ENCODE data around the gene UBE2R2. TPM values are rescaled to one million over a fixed set of nuclear protein-coding genes. Genes with fewer than 3 reads are reported as not detected.

UBE2R2 gene
- total and polyA plus RNA-seq, 2 of the 4 experiments (the other 2 are of a cell fraction), result 12.7 to 24.8 TPM

- dilution Hi-C loops (cut with HindIII; ENCODE audit: low sequenced_read_pairs, unreplicated experiment), result no loop called here
- H4K20me1 ChIP-seq (ENCODE audit: insufficient read depth, low read length), result no peaks in the 10 kb centered on the region
- intact Hi-C loops (cut with micrococcal nuclease), result no loop called here
- peaks cover 7% of the 10 kb centered on the region for H3K9me1 ChIP-seq (ENCODE audit: insufficient read depth, low read length)
- no peak within 1 kb of the TSS for H3K27ac ChIP-seq (ENCODE audit: insufficient read depth, low read length)
- TF ChIP-seq ELK1 (IDR thresholded peaks at IDR 0.05; ENCODE audit: borderline replicate concordance, low read depth, low read length), result no peak
- TF ChIP-seq, protein P1, sequence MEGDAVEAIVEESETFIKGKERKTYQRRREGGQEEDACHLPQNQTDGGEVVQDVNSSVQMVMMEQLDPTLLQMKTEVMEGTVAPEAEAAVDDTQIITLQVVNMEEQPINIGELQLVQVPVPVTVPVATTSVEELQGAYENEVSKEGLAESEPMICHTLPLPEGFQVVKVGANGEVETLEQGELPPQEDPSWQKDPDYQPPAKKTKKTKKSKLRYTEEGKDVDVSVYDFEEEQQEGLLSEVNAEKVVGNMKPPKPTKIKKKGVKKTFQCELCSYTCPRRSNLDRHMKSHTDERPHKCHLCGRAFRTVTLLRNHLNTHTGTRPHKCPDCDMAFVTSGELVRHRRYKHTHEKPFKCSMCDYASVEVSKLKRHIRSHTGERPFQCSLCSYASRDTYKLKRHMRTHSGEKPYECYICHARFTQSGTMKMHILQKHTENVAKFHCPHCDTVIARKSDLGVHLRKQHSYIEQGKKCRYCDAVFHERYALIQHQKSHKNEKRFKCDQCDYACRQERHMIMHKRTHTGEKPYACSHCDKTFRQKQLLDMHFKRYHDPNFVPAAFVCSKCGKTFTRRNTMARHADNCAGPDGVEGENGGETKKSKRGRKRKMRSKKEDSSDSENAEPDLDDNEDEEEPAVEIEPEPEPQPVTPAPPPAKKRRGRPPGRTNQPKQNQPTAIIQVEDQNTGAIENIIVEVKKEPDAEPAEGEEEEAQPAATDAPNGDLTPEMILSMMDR (conservative IDR thresholded peaks at IDR 0.05; ENCODE audit: low read depth, low read length), result no peak
- TF ChIP-seq RFX5 (IDR thresholded peaks at IDR 0.05; ENCODE audit: low read depth, low read length), result no peak
- no peak for TF ChIP-seq MAFK (IDR thresholded peaks at IDR 0.05; ENCODE audit: low read depth, low read length)
- TF ChIP-seq CHD1 (IDR thresholded peaks at IDR 0.05; ENCODE audit: low read depth, low read length), result no peak
- no peak for TF ChIP-seq CEBPB (IDR thresholded peaks at IDR 0.05; ENCODE audit: low read depth, low read length)
- no peak for TF ChIP-seq FOS (IDR thresholded peaks at IDR 0.05; ENCODE audit: low read depth, low read length)
- TF ChIP-seq BHLHE40 (IDR thresholded peaks at IDR 0.05; ENCODE audit: low read depth, low read length), result no peak
- no peak for TF ChIP-seq RAD21 (IDR thresholded peaks at IDR 0.05; ENCODE audit: low read length)
- no peak for TF ChIP-seq NFE2L2 (IDR thresholded peaks at IDR 0.05; ENCODE audit: low read depth, low read length)
- no peak for TF ChIP-seq SMC3 (IDR thresholded peaks at IDR 0.05; ENCODE audit: low read depth, low read length)
- no peak for TF ChIP-seq USF2 (IDR thresholded peaks at IDR 0.05; ENCODE audit: low read depth, low read length)
- TF ChIP-seq POLR2A (IDR thresholded peaks at IDR 0.05; ENCODE audit: low read depth, low read length), result no peak
- no peak for TF ChIP-seq RCOR1 (IDR thresholded peaks at IDR 0.05; ENCODE audit: insufficient replicate concordance, low read length)
- no peak for TF ChIP-seq MAZ (IDR thresholded peaks at IDR 0.05; ENCODE audit: borderline replicate concordance, low read depth, low read length)
- no peak within 1 kb of the TSS for H3K9ac ChIP-seq (ENCODE audit: low read depth, low read length)
- 83% methylated on average over 1 of the region's 4 CpGs; no CpG with 5 or more reads in 1 of the 2 experiments for WGBS, 2 experiments (ENCODE audit: extremely low coverage in 2 of 2, insufficient read length in 1 of 2)
- no peaks in the 10 kb centered on the region for H3K79me1 ChIP-seq (ENCODE audit: low read depth in 1 of 2, low read length in 2 of 2)
- no peak within 1 kb of the TSS for H2AK9ac ChIP-seq (replicated peaks; ENCODE audit: low read depth, low read length, poor library complexity)
- H4K8ac ChIP-seq (ENCODE audit: low read depth in 2 of 2, low read length in 2 of 2), result no peak within 1 kb of the TSS
- no TSS peak for BruUV-seq (replicated peaks)
- H3K18ac ChIP-seq (ENCODE audit: low read depth, low read length), result no peak within 1 kb of the TSS
- H4K91ac ChIP-seq (ENCODE audit: insufficient read depth, low read depth, low read length), result no peak within 1 kb of the TSS
- H3K36me3 ChIP-seq (ENCODE audit: control insufficient read depth, insufficient read depth, low read length), result no peaks in the 10 kb centered on the region
- no peak for ATAC-seq (ENCODE audit: low read depth)
- no peak within 1 kb of the TSS for H2BK120ac ChIP-seq (ENCODE audit: low read depth, low read length)
- H3K4me3 ChIP-seq (ENCODE audit: insufficient read depth, low read depth, low read length), result no peak within 1 kb of the TSS
- ChIA-PET POLR2A (ENCODE audit: unreplicated experiment) (no interaction called here), CTCF (no interaction called here)
- H3K27me3 ChIP-seq (ENCODE audit: control insufficient read depth, insufficient read depth, low read length), result peaks cover 22% of the 10 kb centered on the region
- no peak within 1 kb of the TSS for H2BK20ac ChIP-seq (ENCODE audit: low read depth, low read length)
- H3K56ac ChIP-seq (ENCODE audit: extremely low read depth, insufficient read depth, low read length), result no peak within 1 kb of the TSS
- H4K5ac ChIP-seq (ENCODE audit: low read depth, low read length), result no peak within 1 kb of the TSS
- H2BK5ac ChIP-seq (ENCODE audit: low read depth, low read length, poor library complexity, severe bottlenecking), result no peak within 1 kb of the TSS
- H2AFZ ChIP-seq (replicated peaks; ENCODE audit: low read length, poor library complexity), result no peak within 1 kb of the TSS
- no peak within 1 kb of the TSS for H3K4me2 ChIP-seq (ENCODE audit: low read depth, low read length)
- H3K4ac ChIP-seq (ENCODE audit: low read depth, low read length), result no peak within 1 kb of the TSS
- no peak for DNase-seq
- no peak within 1 kb of the TSS for H3K23ac ChIP-seq (ENCODE audit: low read depth, low read length)
- H2BK15ac ChIP-seq (ENCODE audit: low read depth, low read length), result no peak within 1 kb of the TSS
- H2AK5ac ChIP-seq (ENCODE audit: low read depth, low read length), result no peak within 1 kb of the TSS
- peaks cover 4% of the 10 kb centered on the region; the same call in 1 of the 2 replicates for H3K4me1 ChIP-seq (ENCODE audit: control insufficient read depth, insufficient read depth, low read length)
- H3K9me3 ChIP-seq (ENCODE audit: control insufficient read depth, insufficient read depth, low read length), result peaks cover 6% of the 10 kb centered on the region
- H3K14ac ChIP-seq (replicated peaks; ENCODE audit: low read depth, low read length), result no peak within 1 kb of the TSS; the same call in 1 of the 2 replicates
- in situ Hi-C loops (cut with MboI; ENCODE audit: low sequenced_read_pairs), result no loop called here
These were observed 21.7 kb upstream of the UBE2R2 start, which contains the start of gene PRSS3 for GRCh38 chr9:33795281-33795680. Gene PRSS3, plus strand, starts transcription at chr9:33795561. Its CDS starts 13 bp downstream, at chr9:33795574.
